Measurements from ENCODE around the gene SH3BP2. TPM values are rescaled to one million over a fixed set of nuclear protein-coding genes. Genes with fewer than 3 reads are reported as not detected.
A peak's percentile ranks its signal among the peaks of the same experiment; 100 is the strongest.

Gene SH3BP2
- total RNA-seq, 2 donors from 2014 or later, result 24.3 to 41.3 TPM

- no peaks in the 10 kb centered on the region for H3K27me3 ChIP-seq (replicated peaks; ENCODE audit: insufficient read depth)
- H3K4me3 ChIP-seq, result no peak overlapping the region
- no peaks in the 10 kb centered on the region for H3K36me3 ChIP-seq
- 91% methylated on average over 7 of the region's 7 CpGs for WGBS
- no peaks in the 10 kb centered on the region for H3K9me3 ChIP-seq
- no peak overlapping the region for H3K27ac ChIP-seq
- TF ChIP-seq POLR2A (IDR thresholded peaks at IDR 0.05) (no peak), POLR2AphosphoS5 (IDR thresholded peaks at IDR 0.05) (no peak)
- TF ChIP-seq, protein P1, sequence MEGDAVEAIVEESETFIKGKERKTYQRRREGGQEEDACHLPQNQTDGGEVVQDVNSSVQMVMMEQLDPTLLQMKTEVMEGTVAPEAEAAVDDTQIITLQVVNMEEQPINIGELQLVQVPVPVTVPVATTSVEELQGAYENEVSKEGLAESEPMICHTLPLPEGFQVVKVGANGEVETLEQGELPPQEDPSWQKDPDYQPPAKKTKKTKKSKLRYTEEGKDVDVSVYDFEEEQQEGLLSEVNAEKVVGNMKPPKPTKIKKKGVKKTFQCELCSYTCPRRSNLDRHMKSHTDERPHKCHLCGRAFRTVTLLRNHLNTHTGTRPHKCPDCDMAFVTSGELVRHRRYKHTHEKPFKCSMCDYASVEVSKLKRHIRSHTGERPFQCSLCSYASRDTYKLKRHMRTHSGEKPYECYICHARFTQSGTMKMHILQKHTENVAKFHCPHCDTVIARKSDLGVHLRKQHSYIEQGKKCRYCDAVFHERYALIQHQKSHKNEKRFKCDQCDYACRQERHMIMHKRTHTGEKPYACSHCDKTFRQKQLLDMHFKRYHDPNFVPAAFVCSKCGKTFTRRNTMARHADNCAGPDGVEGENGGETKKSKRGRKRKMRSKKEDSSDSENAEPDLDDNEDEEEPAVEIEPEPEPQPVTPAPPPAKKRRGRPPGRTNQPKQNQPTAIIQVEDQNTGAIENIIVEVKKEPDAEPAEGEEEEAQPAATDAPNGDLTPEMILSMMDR (IDR thresholded peaks at IDR 0.05), result no peak
- DNase-seq (ENCODE audit: low spot score), result no peak
- peaks cover 22% of the 10 kb centered on the region for H3K4me1 ChIP-seq (replicated peaks)
- intact Hi-C loops (cut with DNase I), result no loop called here
Measured at GRCh38 chr4:2808001-2808400, 15.1 kb downstream of the SH3BP2 start.

DNA sequence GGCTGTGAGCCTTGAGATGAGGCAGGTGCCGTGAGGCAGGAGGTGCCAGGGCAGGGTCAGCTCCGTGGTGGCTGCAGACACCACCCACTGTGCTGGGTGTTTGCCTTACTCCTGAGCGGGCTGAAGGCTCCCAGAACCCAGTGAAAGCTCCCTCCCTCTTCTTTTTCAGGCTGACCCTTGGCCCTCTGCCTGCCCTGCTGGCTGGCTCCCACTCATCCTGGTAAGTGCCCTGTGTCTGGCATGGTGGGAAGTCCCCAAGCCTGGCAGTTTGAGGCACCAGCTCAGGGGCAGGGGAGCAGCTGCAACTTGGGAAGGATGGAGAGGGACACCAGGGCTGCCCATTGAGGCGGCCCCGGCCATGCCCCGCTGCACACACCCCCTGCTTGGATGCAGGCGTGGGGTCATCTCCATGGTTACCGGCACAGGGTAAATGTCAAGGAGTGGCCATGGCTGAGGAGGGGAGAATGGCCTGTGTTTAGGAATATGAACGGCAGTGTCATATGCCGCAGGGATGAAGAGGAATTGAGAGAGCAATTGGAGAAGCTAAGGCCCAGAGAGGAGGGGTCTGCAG, 16.8 kb downstream of the SH3BP2 start:
- Histone ChIP-seq H3K4me3 (no peak overlapping the region), H3K27me3 (replicated peaks; ENCODE audit: insufficient read depth) (no peaks in the 10 kb centered on the region), H3K9me3 (no peaks in the 10 kb centered on the region), H3K27ac (no peak overlapping the region), H3K36me3 (no peaks in the 10 kb centered on the region), H3K4me1 (replicated peaks) (peaks cover 22% of the 10 kb centered on the region)
- no peak for DNase-seq (ENCODE audit: low spot score)
- TF ChIP-seq POLR2AphosphoS5 (IDR thresholded peaks at IDR 0.05), result no peak
- no peak for TF ChIP-seq POLR2A (IDR thresholded peaks at IDR 0.05)
- TF ChIP-seq, protein P1 (IDR thresholded peaks at IDR 0.05), result no peak
- intact Hi-C loops (cut with DNase I), result no loop called here
- 79% methylated on average over 10 of the region's 10 CpGs for WGBS

DNA sequence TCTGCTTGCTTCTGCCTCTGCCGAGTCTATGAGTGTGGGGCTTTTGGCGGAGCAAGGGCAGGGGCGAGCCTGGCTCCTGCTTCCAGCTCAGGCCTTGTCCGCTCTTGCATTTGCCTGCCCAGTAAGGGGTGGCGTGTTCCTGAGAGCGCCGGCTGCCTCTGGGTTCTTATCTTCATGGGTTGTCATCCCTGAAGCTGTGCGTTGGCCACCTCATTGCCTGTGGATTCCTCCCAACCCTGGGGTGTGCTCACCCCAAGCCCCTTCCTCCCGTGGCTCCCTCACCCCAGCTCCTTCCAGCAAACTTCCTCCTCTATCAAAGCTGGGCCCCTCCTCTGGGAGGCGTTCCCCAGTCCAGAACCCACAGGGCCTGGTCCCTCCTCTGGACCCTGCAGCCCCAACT, 17.5 kb downstream of the SH3BP2 start:
- Histone ChIP-seq H3K9me3 (no peaks in the 10 kb centered on the region), H3K4me1 (replicated peaks) (peaks cover 19% of the 10 kb centered on the region), H3K36me3 (no peaks in the 10 kb centered on the region), H3K27me3 (replicated peaks; ENCODE audit: insufficient read depth) (no peaks in the 10 kb centered on the region), H3K27ac (no peak overlapping the region), H3K4me3 (no peak overlapping the region)
- no peak for DNase-seq (ENCODE audit: low spot score)
- intact Hi-C loops (cut with DNase I), result no loop called here
- WGBS, result 84% methylated on average over 9 of the region's 10 CpGs
- TF ChIP-seq, protein P1 (IDR thresholded peaks at IDR 0.05), result no peak
- no peak for TF ChIP-seq POLR2AphosphoS5 (IDR thresholded peaks at IDR 0.05)
- TF ChIP-seq POLR2A (IDR thresholded peaks at IDR 0.05), result no peak

DNA sequence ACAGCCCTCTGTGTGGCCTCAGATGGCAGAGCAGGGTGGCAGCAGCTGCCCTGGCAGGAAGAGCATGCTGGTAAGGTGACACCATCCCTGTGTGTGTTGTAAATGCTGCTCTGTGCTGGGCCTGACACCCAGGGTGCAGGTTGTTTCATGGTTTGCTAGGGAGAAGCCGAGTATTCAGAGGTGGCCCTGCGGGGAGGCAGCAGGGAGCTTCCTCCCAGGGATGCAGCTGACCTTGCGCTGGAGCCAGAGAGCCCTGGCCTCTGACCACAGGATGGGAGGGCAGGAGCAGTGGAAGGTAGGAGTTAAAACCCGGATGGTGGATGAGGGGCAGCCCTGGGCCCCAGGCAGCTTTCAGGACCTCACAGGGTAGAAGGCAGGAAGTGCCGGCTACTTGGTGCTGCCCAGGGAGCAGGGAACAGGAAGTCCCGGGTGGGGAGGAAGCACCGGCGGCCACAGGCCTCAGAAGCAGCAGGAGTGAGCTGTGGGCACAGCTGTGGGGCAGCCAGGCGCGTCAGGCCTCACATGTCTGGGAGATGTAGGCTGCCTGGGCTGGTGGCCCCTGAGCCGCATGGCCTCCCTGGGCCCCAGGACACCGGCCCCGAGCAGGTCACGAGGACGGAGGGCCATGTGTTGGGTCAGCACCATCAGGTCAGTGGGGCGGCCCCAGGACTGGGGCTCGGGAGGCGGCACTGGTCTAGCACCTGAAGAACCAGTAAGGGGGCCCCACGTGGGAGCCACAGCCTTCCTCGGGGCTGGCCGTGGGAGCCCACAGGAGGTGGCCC, 19.1 kb downstream of the SH3BP2 start:
- H3K27me3 ChIP-seq (replicated peaks; ENCODE audit: insufficient read depth), result no peaks in the 10 kb centered on the region
- H3K27ac ChIP-seq, result peak overlapping the region in 1 of 2 donors; percentile 37
- DNase-seq (ENCODE audit: low spot score), result no peak
- no peaks in the 10 kb centered on the region for H3K9me3 ChIP-seq
- peak overlapping the region; percentile 13 to 17 for H3K4me3 ChIP-seq
- WGBS, result 64% methylated on average over 18 of the region's 21 CpGs
- H3K4me1 ChIP-seq (replicated peaks), result peaks cover 5% of the 10 kb centered on the region
- TF ChIP-seq, protein P1 (IDR thresholded peaks at IDR 0.05), result no peak
- TF ChIP-seq POLR2AphosphoS5 (IDR thresholded peaks at IDR 0.05), result no peak
- no peak for TF ChIP-seq POLR2A (IDR thresholded peaks at IDR 0.05)
- no peaks in the 10 kb centered on the region for H3K36me3 ChIP-seq
- intact Hi-C loops (cut with DNase I), result no loop called here

Measured in prostate gland (tissue), 2 donors.